H1 (cell line): ENCODE data around the gene ZNF614. TPM values are rescaled to one million over a fixed set of nuclear protein-coding genes. Genes with fewer than 3 reads are reported as not detected.

Experiments
- CTCF ChIA-PET: fragments of 300-600 bp; sonication (Branson Sonifier 250); formaldehyde crosslinking; loops from one replicate; lab custom pipeline; 2021; ENCODE audit not compliant: partially characterized antibody; lab: Charles Lee
- POLR2A ChIA-PET: fragments of 300-600 bp; sonication (Branson Sonifier 250); formaldehyde crosslinking; loops from one replicate; lab custom pipeline; 2021; ENCODE audit warnings: inconsistent platforms; ENCODE audit not compliant: partially characterized antibody; lab: Charles Lee
- DNase-seq, 2 experiments: peaks; one replicate each; pipeline versions ENCODE4 v3.0.0 to v3.0.0-alpha.2; 2010 to 2022; ENCODE audit warnings: low spot score in 2 of 2, low read depth in 1 of 2, mixed read lengths in 1 of 2
- FAIRE-seq: peaks from 2 replicates; lab custom pipeline; 2011; peaks lifted over from hg19 to GRCh38; lab: Jason Lieb, UNC
- H2AFZ ChIP-seq: 2 replicates; pipeline ENCODE4 v1.8.1; 2012; ENCODE audit warnings: low read length, inconsistent platforms
- H2AK5ac ChIP-seq: 2 replicates; pipeline ENCODE4 v1.6.1; 2013; ENCODE audit warnings: low read depth, low read length
- H2BK120ac ChIP-seq: replicated peaks from 2 replicates; pipeline ENCODE3; 2013; ENCODE audit warnings: low read depth, low read length, inconsistent platforms
- H2BK12ac ChIP-seq: 2 replicates; pipeline ENCODE4 v1.6.1; 2013; ENCODE audit warnings: low read depth, low read length
- H2BK15ac ChIP-seq: 2 replicates; pipeline ENCODE4 v1.6.1; 2013; ENCODE audit warnings: low read length
- H2BK20ac ChIP-seq: 2 replicates; pipeline ENCODE4 v1.6.1; 2013; ENCODE audit warnings: low read length
- H2BK5ac ChIP-seq: 2 replicates; pipeline ENCODE4 v1.6.1; 2013; ENCODE audit warnings: low read depth, low read length
- H3K14ac ChIP-seq: 2 replicates; pipeline ENCODE4 v1.6.1; 2013; ENCODE audit warnings: inconsistent platforms; ENCODE audit not compliant: insufficient read length
- H3K18ac ChIP-seq: 2 replicates; pipeline ENCODE4 v1.6.1; 2013; ENCODE audit warnings: low read length; ENCODE audit errors: extremely low read depth
- H3K23ac ChIP-seq: 2 replicates; pipeline ENCODE4 v1.6.1; 2013; ENCODE audit warnings: inconsistent platforms; ENCODE audit not compliant: insufficient read length
- H3K23me2 ChIP-seq: 2 replicates; pipeline ENCODE4 v1.6.1; 2013; ENCODE audit warnings: low read depth, low read length
- H3K27ac ChIP-seq: 2 replicates; pipeline ENCODE4 v1.6.1; 2011; ENCODE audit warnings: low read depth, low read length, inconsistent platforms
- H3K27me3 ChIP-seq, 4 experiments: replicated peaks in 1 of 4; 1 replicate in 1 of 4; 2 replicates in 3 of 4; pipeline versions ENCODE4 v1.6.1 to v1.8.1; 2011 to 2013; ENCODE audit warnings: low read length in 3 of 4, mild to moderate bottlenecking in 3 of 4, inconsistent platforms in 2 of 4, mixed read lengths in 2 of 4, moderate library complexity in 1 of 4; ENCODE audit not compliant: control insufficient read depth in 3 of 4, insufficient read depth in 3 of 4; ENCODE audit errors: extremely low read depth in 1 of 4
- H3K36me3 ChIP-seq, 4 experiments: 2 replicates each; pipeline versions ENCODE4 v1.6.1 to v1.8.1; 2011 to 2013; ENCODE audit warnings: mild to moderate bottlenecking in 4 of 4, low read length in 3 of 4, moderate library complexity in 2 of 4, control low read depth in 1 of 4, inconsistent platforms in 1 of 4; ENCODE audit not compliant: insufficient read depth in 4 of 4, control insufficient read depth in 2 of 4
- H3K4ac ChIP-seq: replicated peaks from 2 replicates; pipeline ENCODE3; 2013; ENCODE audit warnings: low read length, low read depth, mixed read lengths, inconsistent platforms; ENCODE audit not compliant: insufficient read length
- H3K4me1 ChIP-seq, 4 experiments: replicated peaks in 1 of 4; 1 replicate in 1 of 4; 2 replicates in 3 of 4; pipeline versions ENCODE4 v1.6.1 to v1.8.1; 2011 to 2013; ENCODE audit warnings: low read length in 3 of 4, inconsistent platforms in 2 of 4, mixed read lengths in 1 of 4; ENCODE audit not compliant: insufficient read depth in 4 of 4, control insufficient read depth in 3 of 4
- H3K4me2 ChIP-seq, 2 experiments: 2 replicates each; pipeline versions ENCODE4 v1.6.1 to v1.8.1; 2011 to 2013; ENCODE audit warnings: low read depth in 2 of 2, low read length in 2 of 2, control low read depth in 1 of 2, inconsistent platforms in 1 of 2, mild to moderate bottlenecking in 1 of 2; ENCODE audit not compliant: insufficient read depth in 1 of 2
- H3K4me3 ChIP-seq, 4 experiments: fragments of 200-600, 300-600 bp in 1 of 4; sonication (generic), shearing (Covaris generic), sonication (Bioruptor Twin) in 1 of 4; 2 replicates each; pipeline versions ENCODE4 v1.5.1 to v1.8.1; 2011 to 2016; ENCODE audit warnings: low read length in 4 of 4, low read depth in 3 of 4, control low read depth in 2 of 4, inconsistent platforms in 2 of 4, mild to moderate bottlenecking in 2 of 4, mixed read lengths in 1 of 4, moderate library complexity in 1 of 4; ENCODE audit not compliant: insufficient read depth in 2 of 4; ENCODE audit errors: extremely low read depth in 1 of 4
- H3K56ac ChIP-seq: replicated peaks from 2 replicates; pipeline ENCODE3; 2013; ENCODE audit warnings: low read depth, mild to moderate bottlenecking, mixed read lengths, low read length, inconsistent platforms; ENCODE audit not compliant: insufficient read length
- H3K79me1 ChIP-seq: 2 replicates; pipeline ENCODE4 v1.6.1; 2013; ENCODE audit warnings: low read depth, low read length, control low read depth
- H3K79me2 ChIP-seq, 2 experiments: 2 replicates each; pipeline versions ENCODE4 v1.6.1 to v1.8.1; 2012 to 2013; ENCODE audit warnings: low read length in 2 of 2, mild to moderate bottlenecking in 2 of 2, inconsistent platforms in 1 of 2; ENCODE audit not compliant: insufficient read depth in 2 of 2, control insufficient read depth in 1 of 2
- H3K9ac ChIP-seq, 4 experiments: replicated peaks in 1 of 4; 1 replicate in 1 of 4; 2 replicates in 3 of 4; pipeline versions ENCODE4 v1.6.1 to v1.8.1; 2011 to 2013; ENCODE audit warnings: low read depth in 3 of 4, low read length in 3 of 4, control low read depth in 2 of 4, mild to moderate bottlenecking in 2 of 4, moderate library complexity in 2 of 4, inconsistent platforms in 1 of 4; ENCODE audit errors: extremely low read depth in 1 of 4
- H3K9me3 ChIP-seq, 2 experiments: 2 replicates each; pipeline versions ENCODE4 v1.6.1 to v1.8.1; 2012 to 2013; ENCODE audit warnings: mild to moderate bottlenecking in 2 of 2, moderate library complexity in 2 of 2, control low read depth in 1 of 2, inconsistent platforms in 1 of 2, low read depth in 1 of 2, low read length in 1 of 2, mixed read lengths in 1 of 2; ENCODE audit not compliant: insufficient read depth in 2 of 2
- H4K20me1 ChIP-seq, 2 experiments: replicated peaks in 1 of 2; 2 replicates each; pipeline versions ENCODE3 to v1.8.1; 2011 to 2013; ENCODE audit warnings: inconsistent platforms in 2 of 2, low read length in 2 of 2, mild to moderate bottlenecking in 1 of 2; ENCODE audit not compliant: insufficient read depth in 2 of 2, control insufficient read depth in 1 of 2
- H4K5ac ChIP-seq: 2 replicates; pipeline ENCODE4 v1.6.1; 2013; ENCODE audit warnings: low read length, low read depth, mixed read lengths, inconsistent platforms; ENCODE audit not compliant: insufficient read length
- H4K8ac ChIP-seq: 2 replicates; pipeline ENCODE4 v1.8.0; 2013; ENCODE audit warnings: mild to moderate bottlenecking, moderate library complexity, low read length, inconsistent platforms; ENCODE audit not compliant: insufficient read depth; ENCODE audit errors: extremely low read depth
- H4K91ac ChIP-seq: replicated peaks from 2 replicates; pipeline ENCODE3; 2013; ENCODE audit warnings: low read length, mixed read lengths, inconsistent platforms; ENCODE audit not compliant: insufficient read length
- SP1 ChIP-seq: IDR thresholded peaks from 2 replicates; pipeline ENCODE4 v1.6.1; 2011; ENCODE audit warnings: low read depth, low read length
- WGBS, 2 experiments: shearing (Covaris generic) in 1 of 2; methylation state at CpG; one replicate each; pipeline versions ENCODE4 v1.1.6 to v1.1.7; 2013 to 2015; ENCODE audit warnings: low lambda C conversion rate in 2 of 2, mixed read lengths in 2 of 2, inconsistent platforms in 1 of 2, low coverage in 1 of 2, missing lambda C conversion rate in 1 of 2; ENCODE audit not compliant: insufficient replicate concordance in 2 of 2, insufficient coverage in 1 of 2, insufficient read length in 1 of 2; ENCODE audit errors: extremely low coverage in 1 of 2, missing lambda C conversion rate in 1 of 2; 5-methylcytosine and 5-hydroxymethylcytosine counted together
- polyA plus RNA-seq, 7 experiments: library from polyadenylated mRNA; depleted of rRNA in 3 of 7; stranded (reverse) in 5 of 7; unstranded in 2 of 7; fragments of >200 nt in 5 of 7; fragments of 200-250 nt in 2 of 7; gene quantifications; 1 replicate in 5 of 7; 2 replicates in 1 of 7; 4 replicates in 1 of 7; pipeline versions ENCODE4 v1.2.1 to v1.2.3, GENCODE V29; 2011 to 2013; ENCODE audit warnings: missing spikeins in 2 of 7, mixed read lengths in 2 of 7
- total RNA-seq: library from RNA; stranded (reverse); fragmentation: NEBNext Ultra II Directional; extraction: Animal tissue kit (Norgen Biotek cat#: 25700); gene quantifications from 2 replicates; pipeline ENCODE4 v1.2.1, GENCODE V29; 2021

Gene ZNF614
- total and polyA plus RNA-seq, 2 of the 8 experiments (the other 6 are each of a cell fraction or from before 2014, with no cell fraction given): 4.7 to 18.7 TPM

DNA sequence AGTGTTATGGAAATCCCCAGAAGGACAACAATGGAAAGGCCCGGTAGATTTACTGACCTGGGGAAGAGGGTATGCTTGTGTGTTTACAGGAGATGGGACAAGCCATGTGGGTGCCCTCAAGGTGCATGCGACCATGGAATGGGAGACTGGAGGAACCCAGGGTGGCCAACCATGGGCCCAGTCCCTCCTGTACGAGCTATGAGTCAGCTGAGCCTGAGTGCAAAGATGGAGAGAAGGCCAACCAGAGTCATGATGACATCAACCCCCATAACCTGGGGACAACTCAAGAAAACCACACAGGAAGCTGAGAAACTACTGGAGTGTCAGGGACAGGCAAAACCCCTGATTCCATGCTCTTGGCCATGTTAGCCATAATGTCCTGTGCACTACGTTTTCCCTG is 49.3 kb downstream of the ZNF614 start:
- no peak overlapping the region for H3K27ac ChIP-seq
- H2BK20ac ChIP-seq: no peak overlapping the region
- no peak overlapping the region for H4K5ac ChIP-seq
- no peak overlapping the region for H4K91ac ChIP-seq
- no peak overlapping the region for H2BK5ac ChIP-seq
- no peak overlapping the region for H2BK15ac ChIP-seq
- FAIRE-seq: no peak
- H2BK120ac ChIP-seq: no peak overlapping the region
- TF ChIP-seq SP1: no peak
- TF ChIP-seq, all 59 proteins: peak for 0
- no peaks in the 10 kb centered on the region for H3K79me1 ChIP-seq
- H3K18ac ChIP-seq: no peak overlapping the region
- H4K20me1 ChIP-seq: no peaks in the 10 kb centered on the region
- H3K4me2 ChIP-seq: no peak overlapping the region
- H3K9ac ChIP-seq: no peak overlapping the region
- H3K14ac ChIP-seq: no peak overlapping the region
- H3K27me3 ChIP-seq: no peaks in the 10 kb centered on the region
- DNase-seq: no peak
- CTCF ChIA-PET: no interaction called here
- H3K23ac ChIP-seq: no peak overlapping the region
- H2AK5ac ChIP-seq: no peak overlapping the region
- no peak overlapping the region for H3K56ac ChIP-seq
- no peaks in the 10 kb centered on the region for H3K23me2 ChIP-seq
- H4K8ac ChIP-seq: no peak overlapping the region
- H2BK12ac ChIP-seq: no peak overlapping the region
- H3K9me3 ChIP-seq: peaks cover 27 to 47% of the 10 kb centered on the region in 2 experiments
- 90% methylated on average over 3 of the region's 4 CpGs; no CpG with 5 or more reads in 1 of the 2 experiments for WGBS, 2 experiments
- no peak overlapping the region for H3K4ac ChIP-seq
- no peaks in the 10 kb centered on the region for H3K4me1 ChIP-seq
- peaks cover 0 to 20% (median 4%) of the 10 kb centered on the region in 4 experiments; a peak in 4 of 8 replicates for H3K36me3 ChIP-seq
- POLR2A ChIA-PET: interaction anchor here (1.1 to 1.4 kb wide), 2 partner anchors 10 to 77 kb away, joined by 3 to 5 read pairs; no protein-coding TSS in a partner anchor
- no peak overlapping the region for H2AFZ ChIP-seq
- peaks cover 0 to 47% of the 10 kb centered on the region in 2 experiments; a peak in 2 of 4 replicates for H3K79me2 ChIP-seq
- no peak overlapping the region for H3K4me3 ChIP-seq
